Mesenchymal stem cell (in vitro differentiated cells and primary cell): ENCODE measurements around the gene USF3.

Source experiments
- DNase-seq: peaks from one replicate; pipeline ENCODE4 v3.0.0-alpha.2; 2013
- H2AFZ ChIP-seq: one replicate; pipeline ENCODE4 v1.6.1; 2013; ENCODE audit warnings: low read depth, mild to moderate bottlenecking, control low read depth, inconsistent platforms, low read length, moderate library complexity
- H2AK5ac ChIP-seq: 2 replicates; pipeline ENCODE4 v1.6.1; 2013; ENCODE audit warnings: low read length, moderate library complexity, mild to moderate bottlenecking, inconsistent platforms; ENCODE audit not compliant: severe bottlenecking
- H2BK120ac ChIP-seq: one replicate; pipeline ENCODE4 v1.6.1; 2013; ENCODE audit warnings: low read depth, mild to moderate bottlenecking, inconsistent platforms, low read length, moderate library complexity
- H2BK12ac ChIP-seq, 2 experiments: one replicate each; pipeline ENCODE4 v1.6.1; 2013; ENCODE audit warnings: inconsistent platforms in 2 of 2, low read length in 2 of 2, mild to moderate bottlenecking in 2 of 2, moderate library complexity in 2 of 2, control low read depth in 1 of 2
- H2BK15ac ChIP-seq: one replicate; pipeline ENCODE4 v1.6.1; 2013; ENCODE audit warnings: mild to moderate bottlenecking, low read depth, inconsistent platforms; ENCODE audit not compliant: poor library complexity, severe bottlenecking
- H2BK5ac ChIP-seq: 2 replicates; pipeline ENCODE4 v1.6.1; 2013; ENCODE audit warnings: low read depth, mild to moderate bottlenecking, low read length, control low read depth, inconsistent platforms; ENCODE audit not compliant: poor library complexity, severe bottlenecking
- H3K14ac ChIP-seq, 2 experiments: one replicate each; pipeline ENCODE4 v1.6.1; 2013; ENCODE audit warnings: inconsistent platforms in 2 of 2, low read length in 2 of 2, control low read depth in 1 of 2, mild to moderate bottlenecking in 1 of 2, moderate library complexity in 1 of 2
- H3K18ac ChIP-seq, 2 experiments: one replicate each; pipeline ENCODE4 v1.6.1; 2013; ENCODE audit warnings: inconsistent platforms in 2 of 2, low read length in 2 of 2, control low read depth in 1 of 2, low read depth in 1 of 2, mild to moderate bottlenecking in 1 of 2
- H3K23ac ChIP-seq, 2 experiments: one replicate each; pipeline ENCODE4 v1.6.1; 2013; ENCODE audit warnings: inconsistent platforms in 2 of 2, low read length in 2 of 2, mild to moderate bottlenecking in 2 of 2, moderate library complexity in 2 of 2, control low read depth in 1 of 2
- H3K27ac ChIP-seq: 2 replicates; pipeline ENCODE4 v1.5.1; 2013; ENCODE audit warnings: mild to moderate bottlenecking, moderate library complexity, low read length, control low read depth, inconsistent platforms; ENCODE audit not compliant: poor library complexity, severe bottlenecking
- H3K27me3 ChIP-seq, 2 experiments: 2 replicates each; pipeline versions ENCODE4 v1.6.1 to v1.7.0; 2013; ENCODE audit warnings: low read length in 2 of 2, mild to moderate bottlenecking in 2 of 2, moderate library complexity in 2 of 2, control low read depth in 1 of 2, inconsistent platforms in 1 of 2; ENCODE audit not compliant: control insufficient read depth in 1 of 2, insufficient read depth in 1 of 2
- H3K36me3 ChIP-seq, 2 experiments: 2 replicates each; pipeline versions ENCODE4 v1.6.1 to v1.7.0; 2013; ENCODE audit warnings: low read length in 2 of 2, control low read depth in 1 of 2, inconsistent platforms in 1 of 2, low read depth in 1 of 2, mild to moderate bottlenecking in 1 of 2; ENCODE audit not compliant: insufficient read depth in 2 of 2, control insufficient read depth in 1 of 2
- H3K4ac ChIP-seq, 2 experiments: one replicate each; pipeline ENCODE4 v1.6.1; 2013; ENCODE audit warnings: inconsistent platforms in 2 of 2, low read length in 2 of 2, mild to moderate bottlenecking in 2 of 2, moderate library complexity in 2 of 2, control low read depth in 1 of 2, low read depth in 1 of 2
- H3K4me1 ChIP-seq: 2 replicates; pipeline ENCODE4 v1.6.1; 2013; ENCODE audit warnings: low read depth, low read length, control low read depth; ENCODE audit not compliant: control insufficient read depth, insufficient read depth
- H3K4me2 ChIP-seq: 2 replicates; pipeline ENCODE4 v1.6.1; 2013; ENCODE audit warnings: low read length, mild to moderate bottlenecking, inconsistent platforms; ENCODE audit not compliant: poor library complexity, severe bottlenecking
- H3K4me3 ChIP-seq, 2 experiments: 2 replicates each; pipeline versions ENCODE4 v1.5.1 to v1.7.0; 2013; ENCODE audit warnings: low read length in 2 of 2, mild to moderate bottlenecking in 2 of 2, control low read depth in 1 of 2, low read depth in 1 of 2; ENCODE audit not compliant: insufficient read depth in 1 of 2
- H3K79me1 ChIP-seq: replicated peaks from 2 replicates; pipeline ENCODE4 v1.6.1; 2013; ENCODE audit warnings: mild to moderate bottlenecking, control low read depth, low read length, inconsistent platforms; ENCODE audit not compliant: poor library complexity, severe bottlenecking
- H3K9ac ChIP-seq: 2 replicates; pipeline ENCODE4 v1.7.0; 2013; ENCODE audit warnings: mild to moderate bottlenecking, low read length, moderate library complexity
- H3K9me3 ChIP-seq: 2 replicates; pipeline ENCODE4 v1.7.0; 2013; ENCODE audit warnings: mild to moderate bottlenecking, low read length; ENCODE audit not compliant: control insufficient read depth
- H4K8ac ChIP-seq: one replicate; pipeline ENCODE4 v1.6.1; 2013; ENCODE audit warnings: inconsistent platforms, mild to moderate bottlenecking, low read length, moderate library complexity
- H4K91ac ChIP-seq: one replicate; pipeline ENCODE4 v1.6.1; 2013; ENCODE audit warnings: mild to moderate bottlenecking, low read length, inconsistent platforms
- WGBS: methylation state at CpG from one replicate; pipeline ENCODE4 v1.1.7; 2013; ENCODE audit warnings: mixed read lengths; 5-methylcytosine and 5-hydroxymethylcytosine counted together

USF3 gene

DNA sequence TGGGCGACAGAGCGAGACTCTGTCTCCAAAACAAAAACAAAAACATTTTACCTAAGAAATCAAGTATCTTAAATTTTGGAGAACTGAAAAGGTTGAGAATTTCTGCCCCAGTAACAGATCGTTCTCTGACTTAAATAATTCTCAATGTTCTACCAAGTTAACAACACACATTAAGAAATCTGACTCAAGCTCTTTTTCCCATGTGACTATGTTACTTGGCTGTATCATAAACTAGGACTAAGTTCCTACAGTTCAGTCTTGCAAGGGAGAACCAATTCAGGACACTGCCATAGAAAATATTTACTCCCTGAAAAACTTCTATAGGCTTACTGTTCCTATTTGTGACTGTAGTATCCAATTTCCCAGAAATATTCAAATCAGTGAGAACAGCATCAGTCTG, 20.9 kb upstream of the USF3 start:
- no peaks in the 10 kb centered on the region for H3K27me3 ChIP-seq
- no peak overlapping the region for H3K27ac ChIP-seq
- H4K8ac ChIP-seq = no peak overlapping the region
- H2BK5ac ChIP-seq = no peak overlapping the region
- H3K4ac ChIP-seq = no peak overlapping the region
- H3K9me3 ChIP-seq = no peaks in the 10 kb centered on the region
- no peak overlapping the region for H3K9ac ChIP-seq
- no peak overlapping the region for H3K4me2 ChIP-seq
- DNase-seq = no peak
- 80% methylated on average over 2 of the region's 3 CpGs for WGBS
- no peak overlapping the region for H2AK5ac ChIP-seq
- no peak overlapping the region for H3K14ac ChIP-seq
- H3K4me3 ChIP-seq = no peak overlapping the region
- H3K18ac ChIP-seq = no peak overlapping the region
- no peak overlapping the region for H2BK120ac ChIP-seq
- no peak overlapping the region for H3K23ac ChIP-seq
- H2AFZ ChIP-seq = no peak overlapping the region
- H3K36me3 ChIP-seq = peaks cover 7 to 61% of the 10 kb centered on the region in 2 experiments
- H3K4me1 ChIP-seq = no peaks in the 10 kb centered on the region
- no peak overlapping the region for H4K91ac ChIP-seq
- H2BK12ac ChIP-seq = no peak overlapping the region
- H2BK15ac ChIP-seq = no peak overlapping the region
- peaks cover 2% of the 10 kb centered on the region for H3K79me1 ChIP-seq

DNA sequence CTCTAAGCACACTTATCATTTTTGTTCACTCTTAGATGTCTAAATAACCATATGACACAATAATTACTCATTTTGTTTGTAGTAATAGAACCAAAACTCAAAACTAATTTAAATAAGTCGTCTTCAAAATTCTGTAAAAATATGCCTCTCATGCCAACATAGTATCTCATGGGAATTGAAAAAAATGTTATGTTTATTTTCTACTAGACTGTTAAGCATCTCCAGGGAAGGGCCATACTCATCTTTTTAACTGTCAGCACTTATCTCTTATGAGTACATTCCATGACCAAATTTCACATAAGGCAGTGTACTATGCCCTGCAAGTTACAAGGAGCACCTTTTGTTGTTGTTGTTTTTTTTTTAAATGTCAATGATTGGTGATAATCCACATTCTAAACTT, 18.3 kb upstream of the USF3 start:
- Histone ChIP-seq H2AFZ (no peak overlapping the region), H3K27me3 (no peaks in the 10 kb centered on the region), H2BK12ac (no peak overlapping the region), H4K8ac (no peak overlapping the region), H3K36me3 (peaks cover 7 to 35% of the 10 kb centered on the region in 2 experiments), H2BK15ac (no peak overlapping the region), H3K4me1 (no peaks in the 10 kb centered on the region), H3K4me3 (no peak overlapping the region), H3K9ac (no peak overlapping the region), H3K27ac (no peak overlapping the region), H3K14ac (no peak overlapping the region), H3K18ac (no peak overlapping the region), H3K4me2 (no peak overlapping the region), H2BK120ac (no peak overlapping the region), H3K4ac (no peak overlapping the region), H3K23ac (no peak overlapping the region), H3K79me1 (no peaks in the 10 kb centered on the region), H2BK5ac (no peak overlapping the region), H3K9me3 (no peaks in the 10 kb centered on the region), H4K91ac (no peak overlapping the region), H2AK5ac (no peak overlapping the region)
- DNase-seq = no peak
- no CpG with 5 or more reads among the region's 1 CpG for WGBS

- H2BK120ac ChIP-seq = no peak overlapping the region
- H3K18ac ChIP-seq = no peak overlapping the region
These were observed 15.7 kb upstream of the USF3 start for GRCh38 chr3:113712129-113712528.

GRCh38 chr3:113707835-113708234, 11.4 kb upstream of the USF3 start:
- no peak for DNase-seq
- Histone ChIP-seq H3K4ac (no peak overlapping the region), H2AFZ (no peak overlapping the region), H3K14ac (no peak overlapping the region), H2AK5ac (no peak overlapping the region), H3K27me3 (no peaks in the 10 kb centered on the region), H3K27ac (no peak overlapping the region), H2BK5ac (no peak overlapping the region), H3K9ac (no peak overlapping the region), H4K91ac (no peak overlapping the region), H2BK120ac (no peak overlapping the region), H3K18ac (no peak overlapping the region), H3K23ac (no peak overlapping the region), H3K36me3 (no peaks in the 10 kb centered on the region), H3K9me3 (no peaks in the 10 kb centered on the region), H4K8ac (no peak overlapping the region), H3K4me2 (no peak overlapping the region), H2BK15ac (no peak overlapping the region), H3K4me3 (no peak overlapping the region), H3K4me1 (no peaks in the 10 kb centered on the region), H2BK12ac (no peak overlapping the region), H3K79me1 (no peaks in the 10 kb centered on the region)
- WGBS = 96% methylated on average over 2 of the region's 4 CpGs

More at GRCh38 chr3:113712129-113712528, 15.7 kb upstream of the USF3 start:
- Histone ChIP-seq H3K4me2 (no peak overlapping the region), H2BK5ac (no peak overlapping the region), H3K27me3 (no peaks in the 10 kb centered on the region), H3K36me3 (peaks cover 4 to 20% of the 10 kb centered on the region in 2 experiments), H3K79me1 (no peaks in the 10 kb centered on the region), H3K4ac (no peak overlapping the region), H2AFZ (no peak overlapping the region), H2AK5ac (no peak overlapping the region), H4K8ac (no peak overlapping the region), H3K4me3 (no peak overlapping the region), H3K9me3 (no peaks in the 10 kb centered on the region), H3K9ac (no peak overlapping the region), H2BK15ac (no peak overlapping the region), H3K27ac (no peak overlapping the region), H3K4me1 (no peaks in the 10 kb centered on the region), H3K23ac (no peak overlapping the region), H2BK12ac (no peak overlapping the region), H3K14ac (no peak overlapping the region), H4K91ac (no peak overlapping the region)
- no peak for DNase-seq
- no CpG with 5 or more reads among the region's 3 CpGs for WGBS
